Hippocampal formation (tissue), 2 donors: ENCODE measurements around the gene PAPOLA.
"Not testable (repeated sequence)": the region's sequence is repeated elsewhere in the genome, so short reads cannot be mapped to it uniquely, and the experiment has no call there.

Experiments used
- DNase-seq, 2 donors: peaks; one replicate each; lab custom pipeline; 2025; lab: John Stamatoyannopoulos, UW

The PAPOLA gene

DNA sequence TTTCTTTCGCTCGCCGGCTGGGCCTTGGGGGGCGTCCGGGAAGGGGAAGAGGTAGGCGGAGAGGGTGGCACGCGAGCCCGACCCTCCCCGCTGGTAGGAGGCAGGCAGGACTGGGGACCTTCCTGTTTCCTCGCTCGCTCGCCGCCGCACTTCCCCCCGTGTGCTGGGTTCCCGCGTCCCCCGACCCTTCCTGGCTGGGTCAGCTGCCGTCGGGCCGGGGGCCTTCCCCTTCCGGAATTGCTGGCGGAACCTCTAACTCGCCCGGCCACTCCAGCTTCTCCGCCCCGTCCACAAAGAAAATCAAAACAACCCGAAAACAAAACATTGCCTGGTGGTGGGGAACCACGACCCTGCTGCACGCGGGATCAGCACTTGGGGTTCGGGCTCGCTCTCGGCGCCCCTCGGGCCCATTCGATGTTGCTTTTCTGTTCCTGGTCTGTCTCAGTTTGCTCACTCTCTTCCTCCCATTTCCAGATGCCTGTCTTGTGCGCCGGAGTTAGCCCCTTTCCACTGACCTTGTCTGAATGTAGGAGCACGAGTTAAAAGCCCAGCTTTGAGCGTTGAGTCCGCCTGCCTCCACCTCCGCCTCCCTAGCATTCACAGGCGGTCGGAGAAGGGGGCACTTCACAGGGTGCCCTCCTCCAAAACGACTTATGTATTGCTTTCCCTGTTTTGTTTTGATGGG lies 581 bp downstream of the PAPOLA start:
- peak in 1 of 2 donors; percentile 24 for DNase-seq

DNA sequence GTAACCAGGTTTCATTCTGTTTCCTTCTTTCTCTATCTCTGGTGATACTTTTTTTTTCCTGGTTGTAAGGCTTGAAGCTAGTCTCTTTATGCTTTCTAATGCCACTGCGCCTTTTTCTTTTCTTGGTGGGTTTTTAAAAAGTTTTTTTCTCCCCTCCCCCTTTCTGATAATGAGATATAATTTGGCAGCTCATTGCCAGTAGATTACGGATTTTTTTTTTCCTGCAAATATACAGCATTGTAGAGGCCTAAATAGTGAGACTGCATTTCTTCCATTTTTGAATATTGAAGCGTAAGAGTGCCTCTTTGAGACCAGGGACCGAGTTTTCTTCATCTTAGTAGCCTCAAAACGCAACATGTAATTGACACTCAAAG lies 1.1 kb downstream of the PAPOLA start:
- no peak for DNase-seq

DNA sequence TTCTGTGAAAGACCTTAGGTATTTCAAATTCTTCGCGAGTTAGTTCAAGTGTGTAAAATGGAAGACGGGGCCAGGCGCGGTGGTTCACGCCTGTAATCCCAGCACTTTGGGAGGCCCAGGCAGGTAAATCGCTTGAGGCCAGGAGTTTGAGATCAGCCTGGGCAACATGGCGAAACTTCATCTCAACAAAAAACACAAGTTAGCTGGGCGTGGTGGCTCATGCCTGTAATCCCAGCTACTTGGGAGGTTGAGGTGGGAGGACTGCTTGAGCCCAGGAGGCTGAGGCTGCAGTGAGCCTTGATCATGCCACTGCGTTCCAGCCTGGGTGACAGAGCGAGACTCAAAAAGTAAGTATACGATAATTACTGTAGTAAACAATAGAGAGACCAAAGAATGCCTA lies 2.2 kb downstream of the PAPOLA start:
- DNase-seq = not testable (repeated sequence)

DNA sequence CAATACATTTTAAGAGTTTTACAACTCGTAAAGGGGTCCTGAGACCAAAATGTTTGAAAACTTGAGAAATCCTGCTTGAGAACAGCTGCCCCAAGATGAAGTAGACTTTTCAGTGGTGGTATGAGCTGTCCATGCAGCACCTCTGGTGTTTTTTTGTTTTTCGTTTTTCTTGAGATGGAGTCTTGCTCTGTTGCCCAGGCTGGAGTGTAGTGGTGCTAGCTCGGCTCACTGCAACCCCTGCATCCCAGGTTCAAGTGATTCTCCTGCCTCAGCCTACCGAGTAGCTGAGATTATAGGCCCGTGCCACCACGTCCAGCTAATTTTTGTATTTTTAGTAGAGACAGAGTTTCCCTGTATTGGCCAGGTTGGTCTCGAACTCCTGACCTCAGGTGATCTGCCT lies 5.5 kb downstream of the PAPOLA start:
- no peak for DNase-seq

DNA sequence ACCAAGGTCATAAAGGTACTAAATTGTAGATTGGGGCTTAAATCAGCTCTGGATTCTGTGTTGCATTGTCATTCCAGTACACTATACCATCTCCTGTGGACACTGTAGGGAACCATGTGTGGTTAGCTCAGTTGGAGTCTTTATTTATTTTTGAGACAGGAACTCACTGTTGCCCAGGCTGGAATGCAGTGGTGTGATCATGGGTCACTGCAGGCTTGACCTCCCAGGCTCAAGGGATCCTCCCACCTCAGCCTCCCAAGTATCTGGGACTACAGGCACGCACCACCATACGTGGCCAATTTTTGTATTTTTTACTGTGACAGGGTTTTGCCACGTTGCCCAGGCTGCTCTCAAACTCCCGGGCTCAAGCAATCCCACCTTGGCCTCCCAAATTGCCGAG lies 6.7 kb downstream of the PAPOLA start:
- DNase-seq = no peak

DNA sequence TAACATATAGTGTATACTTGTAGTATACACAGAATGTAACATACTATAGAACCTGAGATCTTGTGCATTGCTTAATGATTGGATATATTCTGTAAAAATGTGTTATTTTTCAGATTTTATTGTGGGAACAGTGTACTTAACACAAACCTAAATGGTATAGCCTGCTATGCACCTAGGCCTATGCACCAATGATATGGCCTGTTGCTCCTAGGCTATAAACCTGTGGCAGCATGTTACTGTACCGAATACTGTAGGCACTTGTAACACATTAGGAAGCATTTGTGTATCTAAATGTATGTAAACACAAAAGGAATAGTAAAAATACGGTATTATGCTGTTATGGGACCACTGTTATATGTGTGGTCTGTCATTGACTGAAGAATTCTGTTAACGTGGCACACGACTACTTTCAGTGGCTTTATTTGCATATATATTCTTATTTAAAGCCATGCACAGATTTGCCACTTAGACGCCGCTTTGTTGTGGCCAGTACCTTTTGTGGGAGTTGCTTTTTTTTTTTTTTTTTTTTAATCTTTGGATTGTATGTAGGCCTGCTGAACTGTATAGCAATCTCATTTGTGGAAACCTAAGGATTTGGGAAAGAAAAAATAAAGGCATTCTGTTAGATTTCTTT lies 7.4 kb downstream of the PAPOLA start:
- no peak for DNase-seq

DNA sequence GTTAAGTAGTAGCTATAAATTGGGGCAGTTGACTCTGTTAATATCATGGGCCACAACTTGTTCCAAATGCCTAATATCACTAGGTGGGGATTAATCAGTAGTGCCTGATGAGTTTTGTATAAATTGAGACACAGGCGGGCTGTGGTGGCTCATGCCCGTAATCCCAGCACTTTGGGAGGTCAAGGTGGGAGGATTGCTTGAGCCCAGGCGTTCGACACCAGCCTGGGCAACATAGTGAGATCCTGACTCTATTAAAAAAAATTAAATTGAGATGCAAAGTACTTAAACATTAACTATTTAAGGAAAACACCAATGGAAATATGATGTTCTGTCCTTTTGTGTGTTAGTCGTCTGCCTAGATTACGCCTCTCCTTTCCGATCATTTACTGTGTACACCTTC lies 9.0 kb downstream of the PAPOLA start:
- DNase-seq = no peak

DNA sequence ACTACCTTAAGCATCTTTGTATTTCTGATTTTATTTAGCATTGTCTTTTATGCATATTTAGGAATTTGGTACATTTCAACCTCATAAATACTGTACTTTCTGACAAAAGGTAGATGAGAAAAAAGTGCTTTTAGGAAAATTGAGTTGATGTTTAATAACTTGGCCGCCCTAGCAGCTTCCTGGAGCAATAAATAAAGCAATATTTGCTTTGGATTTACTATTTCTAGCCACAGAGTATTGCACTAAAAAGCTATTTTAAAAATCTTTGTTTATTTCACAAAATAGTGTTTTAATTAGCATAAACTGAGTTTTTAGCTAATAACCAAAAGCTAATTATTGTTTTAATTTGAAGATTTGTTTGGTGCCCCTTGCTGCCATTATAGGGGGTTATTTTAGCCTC lies 9.5 kb downstream of the PAPOLA start:
- no peak for DNase-seq

DNA sequence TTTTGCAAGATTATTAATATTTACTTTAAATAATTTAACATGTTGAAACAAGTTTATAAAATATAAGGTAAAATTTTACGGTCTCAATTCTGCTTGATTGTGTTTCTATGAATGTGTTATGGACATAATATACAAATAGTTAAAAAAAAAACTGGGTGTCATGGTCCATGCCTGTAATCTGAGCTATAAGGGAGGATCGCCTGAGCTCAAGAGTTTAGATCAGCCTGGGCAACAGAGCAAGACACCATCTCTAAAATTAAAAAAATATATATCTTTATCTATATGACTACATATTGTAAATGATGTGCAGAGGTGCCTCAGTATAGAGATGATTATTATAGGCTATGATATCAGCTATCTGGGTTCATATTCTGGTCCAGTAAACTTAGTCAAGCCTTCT lies 9.9 kb downstream of the PAPOLA start:
- DNase-seq = no peak

DNA sequence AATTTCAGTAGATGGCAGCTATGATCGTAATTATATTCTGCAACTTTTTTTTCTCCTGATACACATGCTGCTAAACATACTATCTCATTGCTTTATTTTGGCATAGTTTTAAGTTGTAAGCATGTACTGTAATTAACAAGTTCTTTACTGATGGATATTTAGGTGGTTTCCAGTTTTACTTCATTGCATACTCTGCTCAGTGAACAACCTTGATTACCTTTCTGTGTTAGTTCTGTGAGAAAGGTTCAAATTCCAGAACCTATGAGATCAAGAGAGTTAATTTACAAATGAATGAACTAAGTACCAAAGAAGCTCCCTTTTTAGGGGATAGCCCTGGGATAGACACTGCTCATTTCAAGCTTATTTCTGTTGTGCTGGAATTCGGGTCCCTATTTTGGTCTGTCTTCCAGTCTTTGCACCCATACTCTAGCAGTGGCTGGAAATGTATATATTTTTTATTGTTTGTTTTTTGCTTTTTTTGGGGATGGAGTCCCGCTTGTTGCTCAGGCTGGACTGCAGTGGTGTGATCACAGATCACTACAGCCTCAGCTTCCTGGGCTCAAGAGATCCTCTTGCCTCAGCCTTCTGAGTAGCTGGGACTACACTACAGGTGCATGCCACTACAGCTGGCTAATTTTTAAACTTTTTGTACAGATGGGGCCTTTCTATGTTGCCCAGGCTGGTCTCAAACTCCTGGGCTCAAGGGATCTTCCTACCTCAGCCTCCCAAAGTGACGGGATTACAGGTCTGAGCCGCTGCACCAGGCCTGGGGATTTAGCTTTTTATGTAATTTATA lies 10.6 kb downstream of the PAPOLA start:
- no peak for DNase-seq

DNA sequence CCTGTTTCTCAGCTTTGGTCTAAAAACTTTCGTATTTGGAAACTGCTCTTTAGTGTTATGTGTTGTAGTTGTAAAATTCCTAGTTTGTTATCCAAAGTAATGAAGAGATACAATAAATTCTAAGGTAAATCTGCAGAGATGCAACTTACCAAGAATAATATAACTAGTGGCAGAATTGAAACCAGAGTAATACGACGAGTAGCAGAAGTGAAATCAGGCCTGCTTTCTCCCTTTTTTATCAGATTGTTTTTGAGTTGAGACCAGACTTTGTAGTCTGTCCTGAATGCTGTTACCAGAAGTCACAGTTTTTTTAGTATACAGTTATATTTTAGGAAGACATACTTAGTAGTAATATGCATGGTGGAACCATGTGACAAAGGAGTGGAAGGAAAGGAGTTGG lies 12.5 kb downstream of the PAPOLA start:
- no peak for DNase-seq

DNA sequence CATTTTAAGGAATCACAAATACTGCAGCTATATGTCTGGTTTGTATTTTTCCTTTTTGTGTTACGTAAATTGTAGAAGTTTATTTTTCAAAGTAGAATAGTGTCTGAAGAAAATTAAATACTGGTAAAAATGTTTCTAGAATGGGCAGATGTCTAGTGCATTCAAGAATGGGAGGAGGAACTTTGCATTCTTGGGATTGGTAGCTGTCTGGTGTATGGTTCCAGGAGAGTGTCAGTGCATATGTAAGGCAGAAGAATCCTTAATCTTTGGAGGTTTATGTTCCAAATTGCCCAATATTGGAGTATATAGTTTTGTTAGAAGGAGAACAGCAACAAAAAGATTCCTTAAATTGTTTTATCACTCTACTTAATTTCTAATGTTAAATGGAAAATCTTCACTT lies 13.5 kb downstream of the PAPOLA start:
- no peak for DNase-seq

DNA sequence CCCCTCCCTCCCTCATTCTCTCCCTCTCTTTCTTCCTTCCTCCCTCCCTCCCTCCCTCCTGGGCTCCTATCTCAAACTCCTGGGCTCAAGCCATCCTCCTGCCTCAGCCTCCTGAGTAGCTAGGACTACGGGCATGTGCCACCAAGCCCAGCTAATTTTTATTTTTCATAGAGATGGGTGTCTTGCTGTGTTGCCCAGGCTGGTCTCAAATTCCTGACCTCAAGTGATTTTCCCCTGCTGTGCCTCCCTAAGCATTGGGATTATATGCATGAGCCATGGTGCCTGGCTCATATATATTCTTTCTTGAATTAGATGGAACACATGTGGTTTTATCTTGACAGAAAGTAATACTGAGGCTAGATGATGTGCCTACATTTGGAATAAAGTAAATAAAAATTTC lies 14.2 kb downstream of the PAPOLA start:
- no peak for DNase-seq

DNA sequence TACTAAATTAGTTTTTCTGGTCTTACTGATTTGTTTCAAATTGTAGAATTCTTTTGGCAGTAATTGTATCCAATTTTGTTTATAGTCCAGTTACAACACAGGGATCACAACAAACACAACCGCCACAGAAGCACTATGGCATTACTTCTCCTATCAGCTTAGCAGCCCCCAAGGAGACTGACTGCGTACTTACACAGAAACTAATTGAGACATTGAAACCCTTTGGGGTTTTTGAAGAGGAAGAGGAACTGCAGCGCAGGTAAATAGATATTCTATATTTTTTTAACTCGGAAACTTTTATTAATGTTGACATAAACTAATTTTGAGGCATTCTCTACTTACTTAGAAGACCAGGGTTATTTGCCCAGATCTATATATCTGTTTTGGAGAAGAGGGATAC lies 17.8 kb downstream of the PAPOLA start:
- DNase-seq = no peak

DNA sequence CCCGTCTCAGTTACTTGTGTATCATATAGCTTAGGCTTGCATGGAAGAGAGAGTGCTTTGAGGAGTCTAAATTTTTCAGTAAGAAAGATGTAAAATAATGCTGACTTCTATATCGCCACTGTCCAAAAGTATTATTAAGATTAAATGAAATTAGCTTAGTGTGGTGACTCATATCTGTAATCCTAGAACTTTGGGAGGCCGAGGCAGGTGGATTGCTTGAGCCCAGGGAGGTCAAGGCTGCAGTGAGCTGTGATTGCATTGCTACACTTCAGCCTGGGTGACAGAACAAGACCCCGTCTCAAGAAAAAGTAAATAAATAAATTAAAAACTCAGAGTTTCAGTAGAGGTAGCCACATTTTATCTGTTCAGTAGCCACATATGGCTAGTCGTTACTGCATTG lies 23.3 kb downstream of the PAPOLA start:
- DNase-seq = no peak

DNA sequence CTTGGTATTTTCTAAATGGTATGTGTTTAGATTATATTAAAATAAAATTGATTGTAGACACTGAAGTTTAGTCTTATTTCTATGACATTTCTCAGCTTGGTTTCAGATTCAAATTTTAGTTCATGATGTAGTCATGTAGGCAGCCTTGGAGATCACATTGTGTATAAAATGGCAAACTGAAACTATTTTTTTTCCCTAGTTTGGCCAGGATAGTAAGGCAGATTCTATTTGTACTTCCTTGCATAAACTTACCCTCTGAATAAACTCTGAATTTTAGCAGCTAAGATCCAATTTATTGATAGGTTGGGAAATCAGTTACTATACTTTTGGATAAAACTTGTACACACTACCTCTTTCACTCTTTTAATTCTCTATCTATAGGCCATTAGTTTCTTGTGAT lies 30.4 kb downstream of the PAPOLA start:
- DNase-seq = no peak

DNA sequence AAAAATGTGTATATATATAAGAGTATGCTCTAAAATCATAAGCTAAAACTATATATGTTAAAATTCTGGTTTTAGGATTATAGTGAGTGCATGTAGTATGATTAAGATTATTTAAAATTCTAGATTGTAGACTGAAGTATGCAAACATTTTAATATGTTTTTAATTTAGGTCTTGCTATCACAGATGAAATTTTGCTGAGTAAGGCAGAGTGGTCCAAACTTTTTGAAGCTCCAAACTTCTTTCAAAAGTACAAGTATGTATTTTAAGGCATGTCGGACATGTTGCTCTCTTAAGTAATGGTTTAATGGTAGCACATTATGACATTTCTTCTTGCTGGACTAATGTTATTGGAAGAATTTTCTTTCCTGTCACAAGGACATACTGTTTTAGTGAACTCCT lies 34.6 kb downstream of the PAPOLA start:
- DNase-seq = no peak

DNA sequence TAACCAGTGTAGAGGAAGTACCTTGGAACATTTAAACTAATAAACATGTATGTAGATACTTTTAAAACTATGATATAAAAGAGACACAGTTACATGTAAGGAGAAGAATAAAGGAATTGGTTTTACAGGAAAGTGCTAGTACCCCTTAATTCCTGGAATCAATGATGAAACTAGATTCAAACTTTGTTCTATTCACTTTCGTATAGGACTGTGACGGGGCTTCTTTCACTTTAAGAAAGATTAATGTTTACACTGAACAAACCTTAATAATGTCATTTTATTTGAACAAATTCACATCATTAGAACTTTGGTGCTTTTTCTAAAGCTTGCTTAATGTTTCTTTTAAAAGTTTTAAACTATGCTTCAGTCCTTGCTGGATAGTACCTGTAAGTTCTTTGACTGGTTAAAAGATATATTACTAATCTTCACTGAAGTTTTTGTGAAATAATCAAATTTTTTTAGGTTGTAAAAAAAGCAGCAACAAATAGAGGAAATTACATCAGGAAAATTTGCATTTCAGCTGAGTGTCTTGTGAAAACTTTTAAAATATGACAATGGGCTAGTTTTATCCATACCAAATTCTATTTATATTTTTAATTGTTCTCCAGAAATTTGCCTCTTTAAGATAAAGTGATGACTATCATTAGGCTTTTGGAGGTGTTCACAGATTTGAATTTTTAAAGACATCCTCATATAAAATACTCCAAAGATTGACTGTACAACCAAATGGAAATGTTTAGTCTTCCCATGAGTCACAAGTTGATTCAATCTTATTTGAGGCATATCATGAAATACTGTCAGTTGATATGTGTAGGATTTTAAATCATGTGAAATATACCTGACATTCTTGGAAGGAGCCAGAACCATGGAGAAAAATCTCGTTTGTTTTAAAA lies 36.2 kb downstream of the PAPOLA start:
- no peak for DNase-seq

DNA sequence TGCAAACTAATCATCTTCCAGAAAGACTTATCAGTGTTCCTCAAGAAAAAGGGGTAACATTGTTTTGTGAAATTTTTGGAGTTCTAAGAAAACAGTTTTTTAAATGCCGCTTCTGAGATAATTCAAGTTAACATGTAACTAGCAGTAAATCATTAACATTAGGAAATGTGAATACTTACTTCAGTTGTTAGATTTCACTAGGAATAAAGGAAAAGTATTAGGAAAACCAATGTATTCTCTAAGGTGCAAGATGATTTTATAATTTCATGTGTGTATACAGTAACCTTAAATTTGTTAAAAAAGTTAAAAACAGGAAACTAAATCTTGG lies 36.8 kb downstream of the PAPOLA start:
- no peak for DNase-seq

DNA sequence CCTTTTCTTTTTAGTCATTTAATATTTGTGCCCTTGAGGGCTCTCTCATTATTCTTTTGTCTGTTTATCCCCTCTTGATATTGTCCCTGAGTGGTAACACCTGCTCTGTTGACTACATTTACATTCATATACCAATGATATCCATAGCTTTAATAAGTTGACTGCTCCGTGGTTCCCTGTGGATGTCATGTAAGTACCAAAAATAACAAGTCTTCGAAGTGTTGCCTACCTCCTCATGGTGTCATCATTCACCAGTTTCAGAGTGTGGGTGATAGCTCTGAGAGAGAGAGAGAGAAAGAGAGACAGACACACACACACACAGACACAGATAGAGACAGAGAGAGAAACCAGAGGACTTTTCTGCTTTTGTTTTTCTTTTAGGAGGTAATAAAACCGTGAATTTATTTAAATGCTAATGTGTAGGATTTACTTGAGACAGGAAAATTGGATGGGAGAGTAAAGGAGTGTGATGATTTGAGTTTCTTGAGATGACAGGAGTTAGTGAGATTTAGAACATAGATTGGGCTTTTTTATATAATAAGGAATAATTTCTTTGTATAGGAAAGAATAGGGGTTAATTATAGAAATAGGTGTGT lies 52.2 kb downstream of the PAPOLA start:
- no peak for DNase-seq

DNA sequence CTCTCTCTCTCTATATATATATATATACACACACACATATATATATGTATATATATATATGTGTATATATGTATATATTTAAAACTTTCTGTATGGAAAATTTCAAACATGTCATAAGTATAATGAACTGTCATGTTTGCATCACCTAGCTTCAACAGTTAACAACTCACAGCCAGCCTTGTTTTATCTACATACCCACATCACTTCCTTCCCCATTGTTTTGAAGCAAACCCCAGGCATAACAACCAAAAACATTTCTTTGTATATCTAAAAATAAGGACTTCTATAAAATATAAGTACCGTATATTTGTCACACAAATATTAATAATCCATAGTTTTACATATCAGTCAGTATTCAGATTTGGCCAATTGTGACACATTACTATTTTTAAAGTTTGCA lies 57.4 kb downstream of the PAPOLA start:
- no peak for DNase-seq

DNA sequence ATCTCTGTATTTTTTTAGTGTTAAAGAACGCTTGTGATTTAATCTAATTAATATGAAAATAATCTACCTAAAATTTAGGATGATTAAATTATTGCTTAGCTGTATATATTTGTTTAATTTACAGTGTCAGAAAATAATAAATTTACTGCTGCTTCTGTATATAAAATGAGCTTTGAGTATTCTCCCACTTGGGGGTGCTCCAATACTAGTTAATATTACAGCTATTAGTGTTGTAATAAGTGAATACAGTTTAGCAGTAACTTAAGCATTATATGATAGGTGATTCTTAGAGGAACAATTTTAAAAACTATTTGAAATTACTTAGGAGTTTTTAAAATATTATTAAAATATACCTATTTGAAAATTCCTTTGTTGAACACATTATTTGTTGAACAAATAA lies 62.2 kb downstream of the PAPOLA start:
- no peak for DNase-seq
